Peyer's patch (tissue), 4 donors: ENCODE results near the gene TM4SF4.

Source experiments
- CTCF ChIP-seq, 6 experiments: fragments of 450-650 bp in 4 of 6; fragments of 200-600 bp in 2 of 6; sonication (generic) in 1 of 6; IDR thresholded peaks; one replicate each; pipeline ENCODE4 v1.5.1; 2017 to 2019; ENCODE audit warnings: antibody characterized with exemption in 6 of 6, mild to moderate bottlenecking in 3 of 6, moderate library complexity in 1 of 6
- POLR2A ChIP-seq, 2 donors: fragments of 450-650 bp; IDR thresholded peaks; one replicate each; pipeline ENCODE4 v1.5.1; 2017; ENCODE audit warnings: antibody characterized with exemption in 2 of 2, mild to moderate bottlenecking in 2 of 2, moderate library complexity in 2 of 2

DNA sequence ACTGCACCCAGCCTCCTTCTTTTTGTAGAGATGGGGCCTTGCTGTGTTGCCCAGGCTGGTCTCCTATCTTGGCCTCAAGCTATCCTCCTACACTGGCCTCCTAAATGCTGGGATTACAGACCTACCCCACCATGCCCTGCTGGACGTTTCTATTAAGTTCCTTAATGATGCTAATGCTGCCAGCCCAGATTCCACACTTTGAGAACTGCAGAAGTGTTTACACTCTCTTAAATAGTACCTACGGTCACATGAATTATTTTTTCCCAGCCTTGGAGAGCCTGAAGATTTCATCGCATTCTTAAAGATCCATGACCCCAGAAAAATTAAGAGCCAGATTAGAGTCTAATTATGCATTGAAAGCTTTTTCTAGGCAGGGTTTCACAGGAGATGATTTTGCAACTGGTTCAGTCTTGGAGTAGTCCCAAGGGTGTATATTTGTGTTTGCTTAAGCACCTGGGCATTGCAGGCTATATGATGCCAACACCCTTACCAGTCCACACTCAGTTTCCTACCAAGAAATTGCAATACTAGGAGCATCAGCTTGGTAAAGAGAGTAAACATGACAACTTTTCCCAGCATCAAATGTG, 36.6 kb downstream of the TM4SF4 start:
- TF ChIP-seq CTCF (IDR thresholded peaks at IDR 0.05) (no peak), POLR2A (IDR thresholded peaks at IDR 0.05) (no peak)
